Colonic mucosa (tissue), 4 donors: Measurements from ENCODE around the gene RENBP. TPM values are rescaled to one million over a fixed set of nuclear protein-coding genes. Genes with fewer than 3 reads are reported as not detected.
"Not testable (repeated sequence)": the region's sequence is repeated elsewhere in the genome, so short reads cannot be mapped to it uniquely, and the experiment has no call there.

Experiments
- DNase-seq: peaks from one replicate; pipeline ENCODE4 v3.0.0-alpha.2; 2020
- H3K27ac ChIP-seq: fragments of 200-600 bp; one replicate; pipeline ENCODE4 v1.8.0; 2021
- H3K27me3 ChIP-seq: fragments of 200-600 bp; one replicate; pipeline ENCODE4 v1.8.0; 2021
- H3K36me3 ChIP-seq: fragments of 200-600 bp; one replicate; pipeline ENCODE4 v1.8.0; 2021
- H3K4me1 ChIP-seq: fragments of 200-600 bp; one replicate; pipeline ENCODE4 v1.8.0; 2021; ENCODE audit warnings: mild to moderate bottlenecking
- H3K4me3 ChIP-seq: fragments of 200-600 bp; one replicate; pipeline ENCODE4 v1.8.0; 2021
- H3K9ac ChIP-seq, 2 donors: one replicate each; pipeline ENCODE4 v1.7.0; 2013; ENCODE audit warnings: control low read depth in 2 of 2, low read depth in 2 of 2, low read length in 2 of 2
- H3K9me3 ChIP-seq: fragments of 200-600 bp; one replicate; pipeline ENCODE4 v1.8.0; 2021
- CTCF ChIP-seq: fragments of 200-600 bp; IDR thresholded peaks from one replicate; pipeline ENCODE4 v1.8.0; 2022; ENCODE audit warnings: antibody characterized with exemption, mild to moderate bottlenecking
- intact Hi-C: fragments of 100-400 bp; cut with DNase I; formaldehyde crosslinking; loops from one replicate; pipeline ENCODE4 v1.14.1; 2022
- total RNA-seq, 2 donors: library from RNA; stranded (reverse); fragmentation: NEBNext Ultra II Directional in 1 of 2; extraction: Animal tissue kit (Norgen Biotek cat#: 25700) in 1 of 2; gene quantifications; one replicate each; pipeline ENCODE4 v1.2.1, GENCODE V29; 2021
- donor health status: healthy.
- donor health status: DM: no; HTN: no; CAD: no.
- donor health status: DM: no; HTN: no; CAD: no.

The RENBP gene
- total RNA-seq, 2 donors from 2014 or later, result 3.3 to 5.0 TPM

- Histone ChIP-seq H3K9ac (no peak overlapping the region), H3K27ac (peak overlapping the region; percentile 27), H3K9me3 (no peaks in the 10 kb centered on the region), H3K4me1 (no peaks in the 10 kb centered on the region), H3K36me3 (no peaks in the 10 kb centered on the region), H3K4me3 (no peak overlapping the region), H3K27me3 (no peaks in the 10 kb centered on the region)
- DNase-seq, result no peak
- no peak for TF ChIP-seq CTCF
- intact Hi-C loops, result no loop called here
Measured at GRCh38 chrX:153981231-153981630, 36.8 kb upstream of the RENBP start.

GRCh38 chrX:153980394-153980793 lies 36.0 kb upstream of the RENBP start:
- intact Hi-C loops, H3K27ac ChIP-seq, H3K27me3 ChIP-seq, H3K9ac ChIP-seq, DNase-seq, H3K9me3 ChIP-seq, H3K36me3 ChIP-seq, H3K4me1 ChIP-seq, H3K4me3 ChIP-seq: not testable (repeated sequence)

GRCh38 chrX:153974726-153975286 lies 30.4 kb upstream of the RENBP start:
- intact Hi-C loops, result no loop called here
- no peak for TF ChIP-seq CTCF
- peaks cover 10% of the 10 kb centered on the region for H3K4me1 ChIP-seq
- no peak overlapping the region for H3K4me3 ChIP-seq
- no peaks in the 10 kb centered on the region for H3K9me3 ChIP-seq
- no peaks in the 10 kb centered on the region for H3K27me3 ChIP-seq
- H3K9ac ChIP-seq, result peak overlapping the region in 1 of 2 donors; percentile 72
- H3K27ac ChIP-seq, result peak overlapping the region; percentile 98
- H3K36me3 ChIP-seq, result no peaks in the 10 kb centered on the region
- no peak for DNase-seq

GRCh38 chrX:153974003-153974725 lies 29.7 kb upstream of the RENBP start:
- peaks cover 10% of the 10 kb centered on the region for H3K4me1 ChIP-seq
- peak overlapping the region; percentile 66 to 72 for H3K9ac ChIP-seq
- TF ChIP-seq CTCF, result no peak
- intact Hi-C loops, result no loop called here
- peak overlapping the region; percentile 98 for H3K27ac ChIP-seq
- no peak overlapping the region for H3K4me3 ChIP-seq
- no peaks in the 10 kb centered on the region for H3K36me3 ChIP-seq
- no peak for DNase-seq
- H3K9me3 ChIP-seq, result no peaks in the 10 kb centered on the region
- H3K27me3 ChIP-seq, result no peaks in the 10 kb centered on the region

GRCh38 chrX:153973127-153974002 lies 28.9 kb upstream of the RENBP start:
- Histone ChIP-seq H3K9me3 (no peaks in the 10 kb centered on the region), H3K36me3 (no peaks in the 10 kb centered on the region), H3K4me1 (peaks cover 11% of the 10 kb centered on the region), H3K27ac (peak overlapping the region; percentile 98), H3K9ac (peak overlapping the region; percentile 72 to 88), H3K27me3 (no peaks in the 10 kb centered on the region), H3K4me3 (peak overlapping the region; percentile 48)
- no peak for DNase-seq
- intact Hi-C loops, result no loop called here
- TF ChIP-seq CTCF, result no peak
